Effector memory CD4-positive, alpha-beta T cell (primary cell): Measurements from ENCODE around the gene SHKBP1.
"Not testable (repeated sequence)": the region's sequence is repeated elsewhere in the genome, so short reads cannot be mapped to it uniquely, and the experiment has no call there.

Experiments
- DNase-seq, 3 donors: peaks; one replicate each; pipeline ENCODE4 v3.0.0-alpha.2; 2020
- H3K27ac ChIP-seq: 2 replicates; pipeline ENCODE4 v1.7.0; 2013; ENCODE audit warnings: mild to moderate bottlenecking, low read length, moderate library complexity; ENCODE audit not compliant: insufficient read depth, poor library complexity, severe bottlenecking
- H3K27me3 ChIP-seq: replicated peaks from 2 replicates; pipeline ENCODE4 v1.7.0; 2013; ENCODE audit warnings: mild to moderate bottlenecking, low read length; ENCODE audit not compliant: insufficient read depth, control insufficient read depth, poor library complexity, severe bottlenecking
- H3K36me3 ChIP-seq: 2 replicates; pipeline ENCODE4 v1.7.0; 2013; ENCODE audit warnings: mild to moderate bottlenecking, low read length, moderate library complexity; ENCODE audit not compliant: control insufficient read depth, insufficient read depth
- H3K4me1 ChIP-seq: 2 replicates; pipeline ENCODE4 v1.7.0; 2013; ENCODE audit warnings: low read length, mild to moderate bottlenecking; ENCODE audit not compliant: control insufficient read depth, insufficient read depth, poor library complexity, severe bottlenecking
- H3K4me3 ChIP-seq: 2 replicates; pipeline ENCODE4 v1.7.0; 2013; ENCODE audit warnings: low read length, low read depth, mild to moderate bottlenecking; ENCODE audit not compliant: insufficient read depth, poor library complexity, severe bottlenecking
- H3K9me3 ChIP-seq: 2 replicates; pipeline ENCODE4 v1.7.0; 2013; ENCODE audit warnings: mild to moderate bottlenecking, low read length, moderate library complexity; ENCODE audit not compliant: control insufficient read depth

Gene SHKBP1

DNA sequence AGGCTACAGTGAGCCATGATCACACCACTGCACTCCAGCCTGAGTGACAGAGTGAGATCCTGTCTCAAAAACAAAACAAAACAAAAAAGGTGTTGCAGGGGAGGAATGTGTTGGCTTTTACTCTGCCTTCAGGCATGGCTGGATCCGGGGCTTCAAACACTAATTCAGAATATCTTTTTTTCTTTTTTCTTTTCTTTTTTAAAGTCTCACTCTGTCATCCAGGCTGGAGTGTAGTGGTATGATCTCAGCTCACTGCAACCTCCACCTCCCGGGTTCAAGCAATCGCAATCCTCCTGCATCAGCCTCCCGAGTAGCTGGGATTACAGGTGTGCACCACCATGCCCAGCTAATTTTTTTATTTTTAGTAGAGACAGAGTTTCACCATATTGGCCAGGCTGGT, 15.1 kb downstream of the SHKBP1 start:
- H3K9me3 ChIP-seq, H3K27me3 ChIP-seq, H3K27ac ChIP-seq, H3K4me1 ChIP-seq, H3K4me3 ChIP-seq, DNase-seq: not testable (repeated sequence)
- peaks cover 21% of the 10 kb centered on the region for H3K36me3 ChIP-seq

DNA sequence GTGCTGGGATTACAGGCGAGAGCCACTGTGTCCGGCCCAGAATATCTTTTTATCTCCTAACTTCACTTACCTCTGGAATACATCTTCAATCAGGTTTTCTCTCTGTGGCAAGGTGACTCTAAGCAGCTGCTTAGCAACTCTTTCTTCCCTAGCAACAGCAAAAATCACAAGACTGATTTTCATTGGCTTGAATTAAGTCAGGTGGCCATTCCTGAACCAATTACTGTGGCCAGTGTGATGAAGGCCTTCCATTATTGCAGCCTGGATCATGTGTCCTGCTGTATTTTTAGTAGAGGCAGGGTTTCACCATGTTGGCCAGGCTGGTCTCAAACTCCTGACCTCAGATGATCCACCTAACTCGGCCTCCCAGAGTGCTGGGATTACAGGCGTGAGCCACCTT, 15.5 kb downstream of the SHKBP1 start:
- Histone ChIP-seq H3K4me1 (peaks cover 6% of the 10 kb centered on the region), H3K9me3 (no peaks in the 10 kb centered on the region), H3K27ac (no peak overlapping the region), H3K4me3 (no peak overlapping the region), H3K36me3 (peaks cover 17% of the 10 kb centered on the region), H3K27me3 (peaks cover 1% of the 10 kb centered on the region)
- DNase-seq, result no peak

DNA sequence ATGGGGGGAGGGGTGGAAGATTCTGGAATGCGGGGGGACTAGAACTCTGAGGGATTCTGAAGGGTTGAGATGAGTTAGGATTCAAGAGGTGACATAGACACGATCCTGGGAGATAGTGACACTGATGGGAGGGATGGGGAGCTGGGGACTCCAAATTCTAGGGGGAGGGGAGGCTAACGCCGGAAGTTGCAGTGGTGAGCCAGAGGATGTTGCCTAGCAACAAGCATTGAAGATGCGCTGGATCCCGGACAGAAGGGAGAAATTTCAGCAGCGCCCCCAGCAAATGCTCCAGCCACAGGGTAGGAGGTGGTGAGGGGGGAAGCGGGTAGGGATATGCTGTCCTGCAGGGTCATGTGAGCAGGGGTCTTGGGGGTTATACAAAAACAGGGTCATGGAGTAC, 17.6 kb downstream of the SHKBP1 start:
- no peaks in the 10 kb centered on the region for H3K9me3 ChIP-seq
- no peak for DNase-seq

DNA sequence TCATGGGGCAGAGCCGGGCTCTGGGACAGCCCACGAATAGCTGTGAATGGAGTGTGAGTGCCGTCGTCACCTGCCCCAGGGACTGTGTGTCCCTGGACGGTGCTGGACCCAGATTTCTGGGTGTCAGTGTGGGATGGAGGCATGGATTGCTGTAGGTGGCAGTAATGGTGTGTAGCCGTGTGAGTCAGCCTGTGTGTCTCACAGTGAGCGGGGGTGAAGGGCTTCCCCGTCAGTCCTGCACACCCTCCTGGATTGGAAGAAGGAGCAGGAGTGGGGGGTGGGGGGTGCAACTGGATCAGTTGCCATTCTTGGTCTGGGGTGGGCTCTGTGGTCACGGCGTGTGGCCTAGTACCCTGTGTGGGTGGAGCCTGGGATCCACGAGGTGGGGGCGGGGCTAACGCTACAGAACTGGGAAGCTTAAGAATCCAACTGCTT, 18.0 kb downstream of the SHKBP1 start:
- Histone ChIP-seq H3K27me3 (peaks cover 21% of the 10 kb centered on the region), H3K4me1 (peaks cover 23% of the 10 kb centered on the region), H3K27ac (no peak overlapping the region), H3K4me3 (no peak overlapping the region), H3K36me3 (no peaks in the 10 kb centered on the region), H3K9me3 (no peaks in the 10 kb centered on the region)
- DNase-seq, result no peak

More for the DNA sequence above, 17.6 kb downstream of the SHKBP1 start:
- Histone ChIP-seq H3K4me3 (no peak overlapping the region), H3K27ac (no peak overlapping the region), H3K36me3 (no peaks in the 10 kb centered on the region), H3K4me1 (peaks cover 19% of the 10 kb centered on the region), H3K27me3 (peaks cover 17% of the 10 kb centered on the region)

DNA sequence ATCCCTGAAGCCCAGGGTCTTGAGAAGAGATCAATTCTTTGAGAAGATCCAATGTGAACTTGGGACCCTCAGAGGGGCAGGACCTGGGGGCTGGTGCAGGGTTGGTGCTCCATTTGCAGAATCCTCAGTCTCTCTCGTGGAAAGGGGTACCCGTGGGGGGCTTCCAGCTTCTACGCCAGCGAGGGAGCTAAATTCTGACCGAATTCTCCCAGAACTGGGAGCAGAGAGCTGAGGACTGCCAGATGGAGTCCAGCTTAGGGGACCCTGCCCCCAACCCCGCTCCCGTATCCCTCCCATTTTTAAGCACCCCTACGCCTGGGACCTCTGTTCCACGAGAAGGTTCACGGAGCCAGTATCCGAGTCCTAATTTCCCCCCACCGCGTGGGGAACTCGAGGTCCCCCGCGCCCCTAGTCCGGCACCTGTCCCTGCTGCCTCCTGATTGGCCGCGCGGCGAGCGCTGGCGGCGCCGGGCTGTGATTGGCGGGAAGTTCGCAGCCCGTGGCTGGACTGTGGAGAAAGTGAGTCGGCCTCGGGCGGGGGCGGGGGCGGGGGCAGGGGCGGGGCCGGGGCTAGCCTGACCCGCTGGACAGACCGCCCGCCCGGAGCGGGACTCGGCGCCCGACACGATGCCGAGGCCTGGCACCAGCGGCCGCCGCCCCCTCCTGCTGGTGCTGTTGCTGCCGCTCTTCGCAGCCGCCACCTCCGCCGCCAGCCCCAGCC, 20.1 kb downstream of the SHKBP1 start:
- H3K4me1 ChIP-seq, result peaks cover 42% of the 10 kb centered on the region
- H3K36me3 ChIP-seq, result no peaks in the 10 kb centered on the region
- H3K27ac ChIP-seq, result no peak overlapping the region
- no peak overlapping the region for H3K4me3 ChIP-seq
- no peak for DNase-seq
- peaks cover 38% of the 10 kb centered on the region for H3K27me3 ChIP-seq
- no peaks in the 10 kb centered on the region for H3K9me3 ChIP-seq

DNA sequence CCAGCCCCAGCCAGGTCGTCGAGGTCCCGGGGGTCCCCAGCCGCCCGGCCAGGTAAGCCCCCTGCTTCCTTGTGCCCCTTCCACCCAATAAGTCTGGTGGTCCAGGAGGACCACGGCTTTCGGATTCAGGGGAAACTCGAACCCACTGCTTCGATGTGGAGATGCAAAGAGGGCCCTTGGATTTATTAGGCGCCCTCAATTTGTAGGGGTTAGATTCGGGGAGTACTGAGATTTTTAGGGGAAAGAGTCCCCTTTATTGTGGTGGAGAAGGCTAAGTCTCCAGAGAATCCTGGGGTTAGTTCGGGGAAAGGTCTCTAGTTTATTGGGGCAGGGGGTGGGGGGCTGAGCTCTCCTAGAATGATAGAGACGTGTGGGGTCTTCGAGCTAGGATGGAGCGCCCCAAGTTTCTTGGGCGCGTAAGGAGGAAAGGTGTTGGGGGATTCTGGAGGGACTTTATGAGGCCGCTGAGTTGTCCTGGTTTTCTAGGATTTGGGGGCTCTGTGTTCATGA, 20.7 kb downstream of the SHKBP1 start:
- peaks cover 41% of the 10 kb centered on the region for H3K27me3 ChIP-seq
- H3K36me3 ChIP-seq, result no peaks in the 10 kb centered on the region
- no peak overlapping the region for H3K4me3 ChIP-seq
- DNase-seq, result no peak
- H3K9me3 ChIP-seq, result no peaks in the 10 kb centered on the region
- H3K27ac ChIP-seq, result no peak overlapping the region
- H3K4me1 ChIP-seq, result peaks cover 48% of the 10 kb centered on the region

DNA sequence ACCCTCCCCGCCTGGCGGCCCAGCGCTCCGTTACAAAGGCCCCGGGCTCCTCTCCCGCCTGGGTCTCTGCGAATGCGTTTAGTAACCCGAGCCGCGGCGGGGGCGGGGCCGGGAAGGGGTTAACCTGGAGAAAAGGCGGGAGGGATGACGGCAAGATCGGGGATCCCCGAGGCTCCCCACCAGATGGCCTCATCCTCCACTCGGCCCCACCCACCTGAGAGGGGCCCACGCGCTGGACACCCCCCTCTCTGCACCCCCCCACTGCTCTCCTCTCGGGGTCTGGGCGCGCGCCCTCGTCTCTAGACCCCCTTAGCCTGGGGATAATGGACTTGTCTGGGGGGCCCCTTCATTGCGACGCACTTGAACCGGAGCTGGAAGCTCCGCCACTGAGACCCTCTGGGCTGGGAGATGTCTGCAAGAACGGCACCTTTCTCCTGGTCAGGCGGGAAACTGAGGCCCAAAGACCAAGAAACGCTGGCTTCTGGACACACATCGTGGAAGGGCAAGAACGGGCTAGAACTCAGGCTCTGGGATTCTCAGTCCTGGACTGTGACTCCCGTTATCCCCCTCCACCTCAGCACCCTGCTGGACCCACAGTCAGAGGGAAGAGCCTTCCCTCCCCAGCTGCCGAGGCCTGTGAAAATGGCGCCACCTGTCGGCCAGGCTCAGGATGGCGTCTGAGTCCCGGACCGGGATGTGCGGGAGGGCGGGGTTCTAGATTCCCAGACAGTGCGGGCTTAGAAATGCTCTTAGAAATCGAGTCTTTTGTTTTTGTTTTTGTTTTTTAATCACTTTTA, 21.6 kb downstream of the SHKBP1 start:
- peaks cover 41% of the 10 kb centered on the region for H3K27me3 ChIP-seq
- H3K4me1 ChIP-seq, result peaks cover 57% of the 10 kb centered on the region
- H3K27ac ChIP-seq, result no peak overlapping the region
- H3K36me3 ChIP-seq, result no peaks in the 10 kb centered on the region
- peak; percentile 66 to 77 (median 70) for DNase-seq
- no peak overlapping the region for H3K4me3 ChIP-seq
- no peaks in the 10 kb centered on the region for H3K9me3 ChIP-seq

DNA sequence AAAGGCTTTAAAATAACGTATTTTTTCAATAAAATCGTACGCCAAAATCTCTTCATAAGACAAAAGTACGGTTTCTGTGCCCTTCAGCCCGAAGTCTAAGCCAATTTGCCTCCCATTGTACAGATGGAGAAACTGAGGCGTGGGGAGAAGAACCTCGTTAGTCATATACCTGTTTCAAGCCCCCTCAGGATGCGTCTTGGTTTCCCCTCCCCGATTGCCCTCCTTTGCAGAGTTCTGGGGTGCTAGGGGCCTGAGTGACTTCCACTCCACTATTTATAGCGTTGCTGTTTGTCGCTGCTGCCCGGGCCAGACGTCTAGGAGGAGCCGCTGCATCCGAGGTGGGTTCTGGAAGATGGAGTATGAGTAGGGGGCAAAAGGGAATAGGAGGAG, 22.2 kb downstream of the SHKBP1 start:
- peaks cover 62% of the 10 kb centered on the region for H3K4me1 ChIP-seq
- H3K27me3 ChIP-seq, result peaks cover 41% of the 10 kb centered on the region
- no peak overlapping the region for H3K4me3 ChIP-seq
- no peak overlapping the region for H3K27ac ChIP-seq
- DNase-seq, result no peak
- no peaks in the 10 kb centered on the region for H3K36me3 ChIP-seq
- H3K9me3 ChIP-seq, result no peaks in the 10 kb centered on the region

DNA sequence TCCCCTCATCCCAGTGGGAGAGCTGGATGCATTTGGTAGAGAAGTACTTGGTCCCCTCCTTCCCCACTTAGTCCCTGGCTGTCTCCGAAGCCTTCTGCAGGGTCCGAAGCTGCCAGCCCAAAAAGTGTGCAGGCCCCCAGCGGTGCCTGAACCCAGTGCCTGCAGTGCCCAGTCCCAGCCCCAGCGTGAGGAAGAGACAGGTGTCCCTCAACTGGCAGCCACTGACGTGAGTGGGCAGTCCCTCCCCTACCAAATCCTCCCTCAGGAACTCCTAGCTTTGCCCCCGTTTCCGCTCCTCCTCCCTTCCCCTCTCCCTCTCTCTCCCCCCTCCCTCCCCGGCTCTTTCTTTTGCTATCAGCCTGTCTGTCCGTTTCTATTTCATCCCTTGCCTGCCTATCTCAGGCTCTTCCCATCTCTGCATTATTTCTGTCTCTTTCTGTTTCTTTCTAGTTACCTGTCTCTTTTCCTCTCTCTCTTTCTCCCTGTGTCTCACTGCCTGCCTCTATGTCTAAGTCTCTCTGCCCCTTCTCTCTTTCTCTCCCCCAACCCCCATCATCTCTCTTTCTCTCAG, 22.7 kb downstream of the SHKBP1 start:
- no peaks in the 10 kb centered on the region for H3K36me3 ChIP-seq
- H3K9me3 ChIP-seq, result no peaks in the 10 kb centered on the region
- peak overlapping the region; percentile 11 for H3K4me3 ChIP-seq
- H3K27me3 ChIP-seq, result peaks cover 41% of the 10 kb centered on the region
- peaks cover 63% of the 10 kb centered on the region for H3K4me1 ChIP-seq
- no peak for DNase-seq
- H3K27ac ChIP-seq, result no peak overlapping the region
